Measurements from ENCODE around the gene LAMP2.
"Not testable (repeated sequence)": the region's sequence is repeated elsewhere in the genome, so short reads cannot be mapped to it uniquely, and the experiment has no call there.

Gene LAMP2

DNA sequence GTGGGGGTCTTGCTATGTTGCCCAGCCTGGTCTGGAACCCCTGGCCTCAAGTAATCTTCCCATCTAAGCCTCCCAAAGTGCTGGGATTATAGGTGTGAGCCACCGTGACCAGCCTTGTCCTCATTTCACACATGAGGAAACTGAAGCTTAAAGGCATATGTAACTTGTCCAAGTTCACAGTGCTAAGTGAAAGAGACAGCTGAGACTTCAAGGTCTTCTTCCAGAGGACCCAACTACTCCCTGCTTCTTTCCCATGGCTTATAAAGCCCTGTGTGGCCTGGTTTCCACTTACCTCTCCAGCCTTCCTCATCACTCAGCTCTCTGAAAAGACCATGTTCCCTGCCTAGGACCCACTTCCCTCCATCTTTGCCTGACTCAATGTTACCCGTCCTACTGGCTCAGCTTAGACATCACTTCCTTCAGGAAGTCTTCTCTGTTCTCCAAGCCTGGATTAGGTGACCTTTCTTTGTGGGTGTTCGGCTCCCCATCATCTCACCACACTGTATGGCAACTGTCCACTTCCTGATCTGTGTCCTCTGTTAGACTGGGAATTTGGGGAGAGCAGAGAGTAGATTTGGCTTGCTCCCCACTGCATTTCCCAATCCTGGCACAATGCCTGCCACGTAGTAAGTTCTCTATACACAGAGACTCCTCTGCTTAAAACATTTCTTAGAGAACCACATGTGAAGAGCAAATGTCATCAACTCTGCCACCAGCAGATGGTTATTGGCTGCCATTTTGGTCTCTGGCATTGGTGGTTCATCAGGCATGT, 30.4 kb upstream of the LAMP2 start:
- Mint-ChIP-seq H3K36me3 (ENCODE audit: low read depth) (no peaks in the 10 kb centered on the region), H3K4me1 (no peaks in the 10 kb centered on the region), H3K27ac (no peak overlapping the region), H3K27me3 (ENCODE audit: low read depth, poor library complexity) (no peaks in the 10 kb centered on the region), H3K4me3 (no peak overlapping the region), H3K9me3 (peaks cover 30% of the 10 kb centered on the region)
- TF ChIP-seq, protein P1, sequence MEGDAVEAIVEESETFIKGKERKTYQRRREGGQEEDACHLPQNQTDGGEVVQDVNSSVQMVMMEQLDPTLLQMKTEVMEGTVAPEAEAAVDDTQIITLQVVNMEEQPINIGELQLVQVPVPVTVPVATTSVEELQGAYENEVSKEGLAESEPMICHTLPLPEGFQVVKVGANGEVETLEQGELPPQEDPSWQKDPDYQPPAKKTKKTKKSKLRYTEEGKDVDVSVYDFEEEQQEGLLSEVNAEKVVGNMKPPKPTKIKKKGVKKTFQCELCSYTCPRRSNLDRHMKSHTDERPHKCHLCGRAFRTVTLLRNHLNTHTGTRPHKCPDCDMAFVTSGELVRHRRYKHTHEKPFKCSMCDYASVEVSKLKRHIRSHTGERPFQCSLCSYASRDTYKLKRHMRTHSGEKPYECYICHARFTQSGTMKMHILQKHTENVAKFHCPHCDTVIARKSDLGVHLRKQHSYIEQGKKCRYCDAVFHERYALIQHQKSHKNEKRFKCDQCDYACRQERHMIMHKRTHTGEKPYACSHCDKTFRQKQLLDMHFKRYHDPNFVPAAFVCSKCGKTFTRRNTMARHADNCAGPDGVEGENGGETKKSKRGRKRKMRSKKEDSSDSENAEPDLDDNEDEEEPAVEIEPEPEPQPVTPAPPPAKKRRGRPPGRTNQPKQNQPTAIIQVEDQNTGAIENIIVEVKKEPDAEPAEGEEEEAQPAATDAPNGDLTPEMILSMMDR (IDR thresholded peaks at IDR 0.05) = no peak
- no peak for DNase-seq

DNA sequence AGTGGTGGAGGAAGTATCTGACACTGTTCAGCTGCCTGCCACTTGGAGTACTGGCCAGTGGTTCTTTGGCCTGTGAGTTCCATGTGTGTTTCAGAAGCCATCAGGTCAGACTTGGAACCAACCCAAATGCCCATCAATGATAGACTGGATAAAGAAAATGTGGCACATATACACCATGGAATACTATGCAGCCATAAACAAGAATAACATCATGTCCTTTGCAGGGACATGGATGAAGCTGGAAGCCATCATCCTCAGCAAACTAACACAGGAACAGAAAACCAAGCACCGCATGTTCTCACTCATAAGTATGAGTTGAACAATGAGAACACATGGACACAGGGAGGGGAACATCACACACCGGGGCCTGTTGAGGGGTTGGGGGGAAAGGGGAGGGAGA, 21.0 kb upstream of the LAMP2 start:
- H3K27me3 Mint-ChIP-seq (ENCODE audit: low read depth, poor library complexity); H3K4me3 Mint-ChIP-seq; DNase-seq; H3K36me3 Mint-ChIP-seq (ENCODE audit: low read depth); H3K27ac Mint-ChIP-seq: not testable (repeated sequence)
- H3K9me3 Mint-ChIP-seq = peaks cover 45% of the 10 kb centered on the region
- H3K4me1 Mint-ChIP-seq = peaks cover 10% of the 10 kb centered on the region

DNA sequence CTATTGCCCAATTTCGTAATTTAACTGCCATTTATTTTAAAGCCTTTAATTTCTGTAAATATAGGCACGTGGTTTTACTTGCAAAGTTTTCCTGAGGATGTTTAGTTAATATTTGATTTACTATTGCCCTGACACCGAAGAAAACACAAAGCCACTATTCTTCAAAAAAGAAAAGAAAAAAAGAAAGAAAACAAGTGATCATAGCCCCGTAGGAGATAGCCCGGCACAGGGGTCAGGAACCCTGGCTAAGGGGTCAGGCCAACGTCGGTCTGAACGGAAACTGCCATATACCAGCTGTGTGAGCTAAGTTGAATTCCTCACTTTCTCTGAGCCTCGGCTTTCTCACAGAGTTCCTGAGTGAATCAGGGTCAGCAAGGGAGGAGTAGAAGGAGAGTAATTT, 17.7 kb upstream of the LAMP2 start:
- H3K27ac Mint-ChIP-seq = no peak overlapping the region
- DNase-seq = no peak
- H3K4me3 Mint-ChIP-seq = peak overlapping the region; percentile 5
- TF ChIP-seq, protein P1 (IDR thresholded peaks at IDR 0.05) = no peak
- peaks cover 46% of the 10 kb centered on the region for H3K9me3 Mint-ChIP-seq
- H3K4me1 Mint-ChIP-seq = peaks cover 10% of the 10 kb centered on the region
- H3K36me3 Mint-ChIP-seq (ENCODE audit: low read depth) = no peaks in the 10 kb centered on the region
- peaks cover 4% of the 10 kb centered on the region for H3K27me3 Mint-ChIP-seq (ENCODE audit: low read depth, poor library complexity)

DNA sequence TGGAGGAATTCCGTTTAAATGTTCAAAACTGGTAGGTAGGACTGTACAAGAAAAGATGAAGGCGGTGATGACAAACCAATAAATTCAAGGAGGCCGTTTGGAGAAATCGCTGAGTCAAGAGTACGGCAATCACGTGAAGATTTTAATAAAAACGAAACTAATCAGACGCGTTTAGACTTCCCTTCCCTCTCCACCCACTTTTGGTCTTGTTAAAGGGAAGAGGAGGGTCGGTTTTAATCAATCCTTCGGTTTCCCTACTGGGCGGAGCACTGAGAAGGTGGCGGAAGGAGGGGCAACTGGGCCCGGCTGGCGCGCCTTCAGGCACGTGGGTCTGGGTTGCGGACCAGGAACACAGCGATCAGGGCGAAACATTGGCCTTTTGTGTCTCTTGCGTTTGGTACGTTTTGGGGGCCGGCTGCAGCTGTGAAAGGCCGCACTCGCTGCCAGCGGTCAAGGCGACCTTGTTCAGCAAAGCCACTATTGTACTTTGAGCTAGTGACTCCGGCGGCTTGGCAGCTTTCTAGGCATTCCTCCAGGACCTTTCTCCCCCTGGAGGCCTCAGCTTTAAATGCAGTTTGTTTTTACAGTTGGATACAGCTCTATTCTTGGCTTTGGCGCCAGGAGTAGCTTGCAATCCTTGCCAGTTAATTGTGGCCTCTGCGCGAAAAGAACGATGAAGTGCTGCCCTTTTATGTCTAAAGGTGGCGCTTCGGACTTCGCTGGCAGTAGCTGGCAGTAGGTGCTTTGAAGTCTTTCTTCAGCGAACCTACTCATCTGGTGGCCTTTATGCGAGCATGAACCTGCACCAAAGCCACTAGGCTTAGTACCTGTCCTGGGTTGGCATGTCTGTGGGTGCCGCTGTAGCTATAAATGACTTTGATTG, 16.8 kb upstream of the LAMP2 start:
- Mint-ChIP-seq H3K36me3 (ENCODE audit: low read depth) (no peaks in the 10 kb centered on the region), H3K9me3 (peaks cover 44% of the 10 kb centered on the region), H3K27ac (no peak overlapping the region), H3K27me3 (ENCODE audit: low read depth, poor library complexity) (peaks cover 4% of the 10 kb centered on the region), H3K4me1 (peaks cover 10% of the 10 kb centered on the region), H3K4me3 (peak overlapping the region; percentile 75)
- TF ChIP-seq, protein P1 (IDR thresholded peaks at IDR 0.05) = peak; percentile 39
- peak; percentile 38 for DNase-seq

DNA sequence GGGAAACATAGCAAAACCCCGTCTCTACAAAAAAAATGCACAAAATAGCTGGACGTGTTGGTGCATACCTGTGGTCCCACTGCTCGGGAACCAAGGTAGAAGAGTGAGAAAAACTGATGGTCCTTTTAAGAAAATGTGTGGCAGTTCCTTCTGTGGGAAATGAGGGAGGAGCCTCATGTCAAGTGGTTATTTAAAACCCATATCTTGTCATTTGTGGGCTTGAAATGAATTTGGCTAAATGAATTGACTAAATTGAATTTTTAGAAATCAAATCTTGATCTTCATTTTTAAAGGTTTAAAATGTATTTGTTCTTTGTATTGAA, 16.2 kb upstream of the LAMP2 start:
- DNase-seq = no peak
- H3K27ac Mint-ChIP-seq = no peak overlapping the region
- peaks cover 50% of the 10 kb centered on the region for H3K9me3 Mint-ChIP-seq
- peaks cover under 1% of the 10 kb centered on the region for H3K27me3 Mint-ChIP-seq (ENCODE audit: low read depth, poor library complexity)
- peaks cover 10% of the 10 kb centered on the region for H3K4me1 Mint-ChIP-seq
- no peaks in the 10 kb centered on the region for H3K36me3 Mint-ChIP-seq (ENCODE audit: low read depth)
- TF ChIP-seq, protein P1 (IDR thresholded peaks at IDR 0.05) = no peak
- peak overlapping the region; percentile 75 for H3K4me3 Mint-ChIP-seq

DNA sequence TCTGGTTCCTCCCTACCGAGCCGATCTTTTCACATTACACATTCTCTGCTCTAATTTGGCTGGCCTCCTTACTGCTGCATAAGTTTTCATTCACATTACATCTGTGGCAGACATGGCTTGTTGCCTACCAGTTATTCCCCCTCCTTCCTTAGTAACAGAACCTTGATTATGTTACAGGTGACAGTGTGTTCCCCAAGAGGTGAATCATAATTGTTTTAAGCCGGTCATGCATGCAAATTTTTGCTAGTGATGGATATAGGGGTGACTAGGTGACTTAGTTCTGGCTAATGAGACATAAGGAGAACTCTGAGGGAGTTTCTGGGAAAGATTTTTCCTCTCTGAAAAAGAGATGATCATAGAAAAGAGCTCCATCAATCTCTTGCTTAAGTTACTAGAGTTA, 8.4 kb upstream of the LAMP2 start:
- no peak overlapping the region for H3K27ac Mint-ChIP-seq
- H3K4me1 Mint-ChIP-seq = no peaks in the 10 kb centered on the region
- peaks cover 40% of the 10 kb centered on the region for H3K9me3 Mint-ChIP-seq
- H3K36me3 Mint-ChIP-seq (ENCODE audit: low read depth) = no peaks in the 10 kb centered on the region
- TF ChIP-seq, protein P1 (IDR thresholded peaks at IDR 0.05) = no peak
- H3K4me3 Mint-ChIP-seq = no peak overlapping the region
- no peak for DNase-seq
- peaks cover 7% of the 10 kb centered on the region for H3K27me3 Mint-ChIP-seq (ENCODE audit: low read depth, poor library complexity)
